Psoas muscle (tissue), 8 donors: ENCODE measurements around the gene FOXJ1. TPM values are rescaled to one million over a fixed set of nuclear protein-coding genes. Genes with fewer than 3 reads are reported as not detected.

ENCODE experiments used
- ATAC-seq, 4 donors: fragments of 200-7000 bp; cut with Tn5 transposase; one replicate each; pipeline ENCODE4 v1.9.1; 2020; ENCODE audit warnings: moderate library complexity in 3 of 4, mild to moderate bottlenecking in 2 of 4
- DNase-seq, 2 donors: peaks; one replicate each; pipeline ENCODE4 v3.0.0-alpha.2; 2020
- H3K27ac ChIP-seq: fragments of 200-600 bp; one replicate; pipeline ENCODE4 v1.8.0; 2022
- H3K27me3 ChIP-seq, 3 donors: fragments of 200-600 bp in 1 of 3; one replicate each; pipeline versions ENCODE4 v1.6.1 to v1.8.0; 2013 to 2022; ENCODE audit warnings: low read length in 2 of 3, mild to moderate bottlenecking in 2 of 3, moderate library complexity in 1 of 3; ENCODE audit not compliant: insufficient read depth in 3 of 3
- H3K36me3 ChIP-seq, 2 donors: fragments of 200-600 bp in 1 of 2; one replicate each; pipeline versions ENCODE4 v1.6.1 to v1.8.0; 2013 to 2022; ENCODE audit warnings: low read depth in 1 of 2, mild to moderate bottlenecking in 1 of 2, moderate library complexity in 1 of 2; ENCODE audit not compliant: insufficient read depth in 1 of 2
- H3K4me1 ChIP-seq: fragments of 200-600 bp; one replicate; pipeline ENCODE4 v1.8.0; 2022
- H3K4me3 ChIP-seq: fragments of 200-600 bp; one replicate; pipeline ENCODE4 v1.8.0; 2022; ENCODE audit warnings: mild to moderate bottlenecking
- H3K9me3 ChIP-seq: fragments of 200-600 bp; one replicate; pipeline ENCODE4 v1.8.0; 2022
- WGBS, 3 donors: extraction: QIAGEN DNeasy Blood & Tissue Kit; methylation state at CpG; one replicate each; pipeline versions ENCODE4 v1.1.6 to v1.1.7; 2013; 5-methylcytosine and 5-hydroxymethylcytosine counted together
- intact Hi-C, 2 donors: fragments of 100-400 bp; cut with DNase I; formaldehyde crosslinking; loops; one replicate each; pipeline versions ENCODE4 v1.11.0 to v1.14.2; 2022
- polyA plus RNA-seq, 3 donors: library from polyadenylated mRNA; stranded (reverse); fragments of 200-250 nt; gene quantifications; one replicate each; pipeline ENCODE4 v1.2.3, GENCODE V29; 2013
- total RNA-seq, 4 donors: library from RNA; stranded (reverse); fragmentation: NEBNext Ultra II Directional in 2 of 4; extraction: Animal tissue kit (Norgen Biotek cat#: 25700) in 2 of 4; gene quantifications; one replicate each; pipeline versions ENCODE4 v1.2.1 to v1.2.4, GENCODE V29; 2021 to 2023
- TF ChIP-seq, protein P1 (sequence below): fragments of 200-600 bp; IDR thresholded peaks from one replicate; pipeline ENCODE4 v1.8.0; 2022; ENCODE audit warnings: antibody characterized with exemption
- donor health status: healthy with polysubstance abuse.
- donor health status: DM: no; HTN: no; CAD: no; lungs with moderate emphysema.
- donor health status: Bipolar disorder and iron deficiency.
- donor health status: healthy.
- donor health status: DM: yes; HTN: yes; CAD: no.
- donor health status: DM: no; HTN: no; CAD: no.
- donor health status: DM: no; HTN: no; CAD: no.
- donor health status: DM: yes; HTN: yes; CAD: no.

The FOXJ1 gene
- total and polyA plus RNA-seq, 7 donors, result 0.07 to 0.15 (median 0.11) TPM; not detected in 2

DNA sequence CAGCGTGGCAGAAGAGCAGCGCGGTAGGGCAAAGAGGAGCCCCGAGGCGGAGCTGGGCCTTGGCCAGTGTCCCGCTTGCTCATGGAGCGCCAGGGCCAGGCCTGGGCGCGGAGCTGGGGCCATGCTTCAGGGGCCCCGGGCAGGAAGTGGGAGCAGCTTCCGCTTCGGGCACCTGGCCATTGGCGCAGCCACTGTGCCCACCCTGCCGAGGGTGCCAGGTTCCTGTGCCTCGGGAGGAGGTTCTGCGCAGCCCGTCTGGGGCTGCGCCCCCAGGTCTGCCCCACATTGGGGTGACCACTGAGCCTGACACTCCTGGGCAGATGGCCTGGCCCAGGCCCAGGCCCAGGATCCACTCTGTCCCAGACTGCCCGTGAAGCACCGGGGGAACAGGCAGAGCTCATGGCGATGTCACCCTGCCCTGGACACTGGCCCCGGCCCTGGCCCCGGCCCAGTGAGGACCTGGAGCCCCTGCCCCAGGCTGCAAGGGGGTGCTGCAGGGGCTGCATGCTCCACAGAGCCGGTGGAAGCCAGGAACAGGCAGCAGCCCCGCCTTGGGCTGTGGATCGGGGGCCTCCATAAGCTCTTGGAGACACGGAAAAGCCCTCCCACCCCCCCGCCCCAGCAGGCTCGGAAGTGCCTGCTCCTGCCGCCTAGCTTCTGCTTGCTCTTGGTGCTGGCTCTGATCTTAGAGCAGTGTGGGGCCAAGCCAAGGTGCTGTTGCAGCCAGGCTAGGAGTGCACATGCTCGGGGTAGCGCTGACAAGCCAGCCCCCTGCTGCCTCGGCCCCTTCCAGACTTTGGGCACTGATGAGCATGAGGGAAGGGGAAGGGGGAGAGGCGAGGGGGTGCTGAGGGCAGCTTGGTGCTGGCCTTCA is 35.9 kb upstream of the FOXJ1 start:
- DNase-seq (no peak), ATAC-seq (peak in 2 of 4 donors; percentile 14 to 23)
- no peaks in the 10 kb centered on the region for H3K27me3 ChIP-seq

DNA sequence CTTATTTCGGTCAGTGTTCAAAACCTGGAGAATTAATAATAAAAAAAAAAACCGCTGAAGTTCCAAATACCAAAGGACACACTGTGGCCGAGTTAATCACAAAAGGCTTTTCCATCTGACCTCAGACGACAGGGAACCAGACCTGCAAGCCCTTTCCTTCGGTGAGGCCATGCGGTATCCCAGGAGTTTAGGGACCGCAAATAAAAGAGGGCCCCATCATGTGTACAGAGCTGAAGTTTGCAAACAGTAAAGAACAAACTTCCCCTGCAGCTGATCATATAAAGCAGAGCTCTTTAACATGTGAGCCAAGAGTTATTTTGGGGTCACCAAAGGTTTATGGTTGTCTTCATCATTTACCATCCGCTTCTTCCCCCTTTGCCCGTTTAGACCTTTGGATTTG is 33.0 kb upstream of the FOXJ1 start:
- 65 to 75% (median 66%) methylated on average over 9 of the region's 9 CpGs for WGBS, 3 donors
- TF ChIP-seq, protein P1, sequence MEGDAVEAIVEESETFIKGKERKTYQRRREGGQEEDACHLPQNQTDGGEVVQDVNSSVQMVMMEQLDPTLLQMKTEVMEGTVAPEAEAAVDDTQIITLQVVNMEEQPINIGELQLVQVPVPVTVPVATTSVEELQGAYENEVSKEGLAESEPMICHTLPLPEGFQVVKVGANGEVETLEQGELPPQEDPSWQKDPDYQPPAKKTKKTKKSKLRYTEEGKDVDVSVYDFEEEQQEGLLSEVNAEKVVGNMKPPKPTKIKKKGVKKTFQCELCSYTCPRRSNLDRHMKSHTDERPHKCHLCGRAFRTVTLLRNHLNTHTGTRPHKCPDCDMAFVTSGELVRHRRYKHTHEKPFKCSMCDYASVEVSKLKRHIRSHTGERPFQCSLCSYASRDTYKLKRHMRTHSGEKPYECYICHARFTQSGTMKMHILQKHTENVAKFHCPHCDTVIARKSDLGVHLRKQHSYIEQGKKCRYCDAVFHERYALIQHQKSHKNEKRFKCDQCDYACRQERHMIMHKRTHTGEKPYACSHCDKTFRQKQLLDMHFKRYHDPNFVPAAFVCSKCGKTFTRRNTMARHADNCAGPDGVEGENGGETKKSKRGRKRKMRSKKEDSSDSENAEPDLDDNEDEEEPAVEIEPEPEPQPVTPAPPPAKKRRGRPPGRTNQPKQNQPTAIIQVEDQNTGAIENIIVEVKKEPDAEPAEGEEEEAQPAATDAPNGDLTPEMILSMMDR, result no peak
- Histone ChIP-seq H3K36me3 (peaks cover 0 to 12% of the 10 kb centered on the region in 2 donors), H3K4me3 (no peak overlapping the region), H3K27me3 (no peaks in the 10 kb centered on the region), H3K27ac (no peak overlapping the region), H3K4me1 (peaks cover 4% of the 10 kb centered on the region), H3K9me3 (no peaks in the 10 kb centered on the region)
- intact Hi-C loops, result no loop called here
- ATAC-seq, result no peak
- DNase-seq, result no peak

More for the DNA sequence above, 35.9 kb upstream of the FOXJ1 start:
- intact Hi-C loops, result no loop called here
- no peak overlapping the region for H3K27ac ChIP-seq
- peaks cover 0 to 3% of the 10 kb centered on the region in 2 donors for H3K36me3 ChIP-seq
- TF ChIP-seq, protein P1, result no peak
- H3K4me3 ChIP-seq, result no peak overlapping the region
- peaks cover 12% of the 10 kb centered on the region for H3K4me1 ChIP-seq
- H3K9me3 ChIP-seq, result no peaks in the 10 kb centered on the region
- WGBS, 3 donors, result 84 to 92% (median 85%) methylated on average over 30 to 34 of the region's 34 CpGs

DNA sequence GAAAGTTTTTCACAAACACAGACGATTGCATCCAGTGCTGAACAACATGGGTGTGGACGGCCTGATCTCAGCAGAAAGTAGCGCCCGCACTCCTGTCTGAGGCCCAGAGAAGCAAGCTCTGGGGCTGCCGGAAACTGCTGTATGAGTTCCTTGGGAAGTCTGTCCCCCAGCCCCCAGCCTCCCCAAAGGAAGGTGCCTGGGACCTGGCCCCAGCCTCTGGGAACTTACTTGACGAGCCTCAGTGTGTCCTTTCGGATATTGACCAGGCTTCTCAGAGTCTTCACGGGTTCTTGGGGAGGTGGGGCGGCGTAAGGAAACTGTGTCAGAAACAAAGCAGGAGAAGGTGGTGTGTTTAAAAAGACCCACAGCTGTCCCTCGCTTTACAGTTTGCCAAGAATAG is 32.4 kb upstream of the FOXJ1 start:
- TF ChIP-seq, protein P1, result no peak
- no peaks in the 10 kb centered on the region for H3K27me3 ChIP-seq
- DNase-seq (no peak), ATAC-seq (no peak)
- peaks cover 0 to 12% of the 10 kb centered on the region in 2 donors for H3K36me3 ChIP-seq
- intact Hi-C loops, result no loop called here
- no peak overlapping the region for H3K27ac ChIP-seq
- peaks cover 4% of the 10 kb centered on the region for H3K4me1 ChIP-seq
- WGBS, 3 donors, result 77 to 82% (median 80%) methylated on average over 11 of the region's 11 CpGs
- no peak overlapping the region for H3K4me3 ChIP-seq
- no peaks in the 10 kb centered on the region for H3K9me3 ChIP-seq

DNA sequence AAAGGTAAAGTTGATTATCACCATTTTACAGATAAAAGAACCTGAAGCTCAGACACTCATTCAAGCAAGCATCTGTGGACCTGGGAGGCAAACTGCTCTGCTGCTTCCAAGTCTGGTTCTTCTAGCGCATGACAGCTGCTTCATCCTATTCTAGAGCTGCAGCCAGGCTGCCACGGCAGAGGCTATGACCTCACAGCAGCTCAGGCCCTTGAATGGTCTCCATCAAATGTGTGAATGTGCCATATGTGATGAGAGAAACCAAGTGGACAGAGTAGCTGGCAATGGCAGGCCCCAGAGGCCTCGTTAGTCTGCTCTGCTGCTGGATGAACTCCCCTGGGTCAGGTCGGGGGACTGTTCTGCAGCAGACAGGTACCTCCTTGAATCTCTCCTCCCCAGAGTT is 30.7 kb upstream of the FOXJ1 start:
- Histone ChIP-seq H3K4me3 (no peak overlapping the region), H3K36me3 (peaks cover 0 to 24% of the 10 kb centered on the region in 2 donors), H3K27me3 (no peaks in the 10 kb centered on the region), H3K27ac (no peak overlapping the region), H3K9me3 (no peaks in the 10 kb centered on the region), H3K4me1 (no peaks in the 10 kb centered on the region)
- no peak for DNase-seq
- intact Hi-C loops, result no loop called here
- 61 to 64% (median 63%) methylated on average over 4 of the region's 4 CpGs for WGBS, 3 donors
- TF ChIP-seq, protein P1, result no peak
- no peak for ATAC-seq
